WERI-Rb-1 (cell line): ENCODE measurements around the gene C1QTNF3.
A peak's percentile ranks its signal among the peaks of the same experiment; 100 is the strongest.

Experiments
- DNase-seq: peaks from one replicate; pipeline ENCODE4 v3.0.0-alpha.2; 2020
- H3K27ac ChIP-seq: fragments of 250-450 bp; sonication (Bioruptor Pico); 2 replicates; pipeline ENCODE4 v1.5.1; 2020; ENCODE audit warnings: mild to moderate bottlenecking, moderate library complexity
- H3K27me3 ChIP-seq: fragments of 250-450 bp; sonication (Bioruptor Pico); 2 replicates; pipeline ENCODE4 v1.5.1; 2021; ENCODE audit warnings: mild to moderate bottlenecking, low read depth, moderate library complexity; ENCODE audit not compliant: insufficient read depth, severe bottlenecking
- H3K36me3 ChIP-seq: fragments of 250-450 bp; sonication (Bioruptor Pico); 2 replicates; pipeline ENCODE4 v1.5.1; 2020; ENCODE audit warnings: mild to moderate bottlenecking, moderate library complexity
- H3K4me3 ChIP-seq: 2 replicates; pipeline ENCODE4 v1.5.1; 2011; ENCODE audit warnings: low read depth, mild to moderate bottlenecking, control low read depth, low read length
- H3K9me3 ChIP-seq: fragments of 250-450 bp; sonication (Bioruptor Pico); 2 replicates; pipeline ENCODE4 v1.5.1; 2021; ENCODE audit warnings: mild to moderate bottlenecking, moderate library complexity; ENCODE audit not compliant: severe bottlenecking
- CTCF ChIP-seq: IDR thresholded peaks from 2 replicates; pipeline ENCODE4 v1.5.1; 2011; ENCODE audit warnings: low read depth, mild to moderate bottlenecking, control low read depth, inconsistent platforms, low read length

The C1QTNF3 gene

GRCh38 chr5:34007621-34008600, 35.1 kb downstream of the C1QTNF3 start, which contains the start of gene AMACR:
AMACR (minus strand) TSS chr5:34008050; CDS start chr5:34008019, 31 bp downstream.
- DNase-seq = peak; percentile 92
- Histone ChIP-seq H3K36me3 (no peaks in the 10 kb centered on the region), H3K27ac (peak within 1 kb of the TSS; percentile 90), H3K4me3 (peak within 1 kb of the TSS; percentile 96), H3K9me3 (no peaks in the 10 kb centered on the region), H3K27me3 (no peaks in the 10 kb centered on the region)
- TF ChIP-seq CTCF = 0 out of 2 replicates have a peak, but pooled peaks have one; percentile 2

- H3K27ac ChIP-seq = peak overlapping the region; percentile 90
These were observed 35.8 kb downstream of the C1QTNF3 start for GRCh38 chr5:34007201-34007620.

GRCh38 chr5:34005681-34006080, 37.3 kb downstream of the C1QTNF3 start:
- H3K9me3 ChIP-seq = no peaks in the 10 kb centered on the region
- TF ChIP-seq CTCF = no peak
- DNase-seq = peak; percentile 37
- H3K27me3 ChIP-seq = no peaks in the 10 kb centered on the region
- no peak overlapping the region for H3K27ac ChIP-seq
- no peaks in the 10 kb centered on the region; the same call in 1 of the 2 replicates for H3K36me3 ChIP-seq
- H3K4me3 ChIP-seq = no peak overlapping the region

More at GRCh38 chr5:34007201-34007620, 35.8 kb downstream of the C1QTNF3 start:
- Histone ChIP-seq H3K36me3 (no peaks in the 10 kb centered on the region; the same call in 1 of the 2 replicates), H3K9me3 (no peaks in the 10 kb centered on the region), H3K4me3 (peak overlapping the region; percentile 96), H3K27me3 (no peaks in the 10 kb centered on the region)
- no peak for TF ChIP-seq CTCF
- no peak for DNase-seq

GRCh38 chr5:34005211-34005610, 37.8 kb downstream of the C1QTNF3 start:
- H3K27me3 ChIP-seq = no peaks in the 10 kb centered on the region
- no peak for DNase-seq
- no peaks in the 10 kb centered on the region; the same call in 1 of the 2 replicates for H3K36me3 ChIP-seq
- no peak overlapping the region for H3K27ac ChIP-seq
- no peaks in the 10 kb centered on the region for H3K9me3 ChIP-seq
- TF ChIP-seq CTCF = no peak
- no peak overlapping the region for H3K4me3 ChIP-seq

GRCh38 chr5:34003941-34004340, 39.1 kb downstream of the C1QTNF3 start:
- no peaks in the 10 kb centered on the region for H3K27me3 ChIP-seq
- no peak for TF ChIP-seq CTCF
- DNase-seq = no peak
- no peaks in the 10 kb centered on the region; the same call in 1 of the 2 replicates for H3K36me3 ChIP-seq
- no peaks in the 10 kb centered on the region for H3K9me3 ChIP-seq
- H3K4me3 ChIP-seq = no peak overlapping the region
- H3K27ac ChIP-seq = no peak overlapping the region
